Hepatocyte (in vitro differentiated cells): ENCODE measurements around the gene NUMA1. TPM values are rescaled to one million over a fixed set of nuclear protein-coding genes. Genes with fewer than 3 reads are reported as not detected.

ENCODE experiments used
- DNase-seq: peaks from one replicate; pipeline ENCODE4 v3.0.0-alpha.2; 2016; ENCODE audit warnings: low spot score
- H2AFZ ChIP-seq: fragments of 200-600 bp; sonication (generic); 2 replicates; pipeline ENCODE4 v1.6.0; 2016; ENCODE audit warnings: antibody characterized with exemption, mild to moderate bottlenecking
- H3K27ac ChIP-seq: fragments of 200-600 bp; sonication (generic); 2 replicates; pipeline ENCODE4 v1.5.1; 2016; ENCODE audit warnings: mild to moderate bottlenecking
- H3K27me3 ChIP-seq: fragments of 200-600 bp; sonication (generic); 2 replicates; pipeline ENCODE4 v1.6.1; 2016
- H3K36me3 ChIP-seq: fragments of 200-600 bp; sonication (generic); replicated peaks from 2 replicates; pipeline ENCODE4 v1.5.1; 2016; ENCODE audit warnings: low read depth; ENCODE audit not compliant: insufficient read depth
- H3K4me1 ChIP-seq: fragments of 200-600 bp; sonication (generic); 2 replicates; pipeline ENCODE4 v1.5.1; 2016; ENCODE audit warnings: mild to moderate bottlenecking, moderate library complexity; ENCODE audit not compliant: insufficient read depth
- H3K4me2 ChIP-seq: fragments of 200-600 bp; sonication (generic); 2 replicates; pipeline ENCODE4 v1.6.0; 2016
- H3K4me3 ChIP-seq: fragments of 200-600 bp; sonication (generic); 2 replicates; pipeline ENCODE4 v1.5.1; 2016; ENCODE audit warnings: mild to moderate bottlenecking
- H3K79me2 ChIP-seq: fragments of 200-600 bp; sonication (generic); 2 replicates; pipeline ENCODE4 v1.6.0; 2017; ENCODE audit warnings: mild to moderate bottlenecking
- H3K9me2 ChIP-seq: fragments of 200-600 bp; sonication (generic); replicated peaks from 2 replicates; pipeline ENCODE4 v1.6.0; 2017; ENCODE audit warnings: mild to moderate bottlenecking; ENCODE audit not compliant: insufficient read depth
- H3K9me3 ChIP-seq: fragments of 200-600 bp; sonication (generic); 2 replicates; pipeline ENCODE4 v1.5.1; 2016; ENCODE audit warnings: low read depth, mild to moderate bottlenecking
- H4K20me1 ChIP-seq: fragments of 200-600 bp; sonication (generic); 2 replicates; pipeline ENCODE4 v1.6.0; 2016; ENCODE audit warnings: mild to moderate bottlenecking; ENCODE audit not compliant: insufficient read depth, poor library complexity, severe bottlenecking
- CTCF ChIP-seq: fragments of 200-600 bp; sonication (generic); IDR thresholded peaks from 2 replicates; pipeline ENCODE4 v1.5.1; 2016; ENCODE audit warnings: antibody characterized with exemption, mild to moderate bottlenecking; ENCODE audit not compliant: poor library complexity
- EZH2 ChIP-seq: fragments of 200-600 bp; sonication (generic); IDR thresholded peaks from 2 replicates; pipeline ENCODE4 v1.6.1; 2016; ENCODE audit warnings: antibody characterized with exemption, mild to moderate bottlenecking, borderline replicate concordance
- EZH2phosphoT487 ChIP-seq: fragments of 200-600 bp; sonication (generic); IDR thresholded peaks from one replicate; pipeline ENCODE4 v1.6.1; 2018; ENCODE audit warnings: antibody characterized with exemption, mild to moderate bottlenecking, low read depth, moderate library complexity; ENCODE audit not compliant: unreplicated experiment, severe bottlenecking
- WGBS: methylation state at CpG from one replicate; pipeline ENCODE4 v1.1.6; 2016; ENCODE audit warnings: low lambda C conversion rate; ENCODE audit errors: missing lambda C conversion rate; 5-methylcytosine and 5-hydroxymethylcytosine counted together
- microRNA-seq: library from miRNA; unstranded; fragments of <30 nt; microRNA quantifications from one replicate; pipeline ENCODE4, GENCODE V29; 2017
- polyA plus RNA-seq: library from polyadenylated mRNA; unstranded; fragments of >200 nt; fragmentation: Nextera tagmentation; extraction: Ambion mirVana; gene quantifications from 2 replicates; pipeline ENCODE4 v1.2.1, GENCODE V29; 2016
- small RNA-seq: library from RNA; depleted of rRNA; stranded (forward); fragments of <200 nt; gene quantifications from one replicate; pipeline ENCODE3, GENCODE V24; 2014
- total RNA-seq: library from RNA; depleted of rRNA; stranded (reverse); fragments of >200 nt; gene quantifications from 2 replicates; pipeline ENCODE4 v1.2.3, GENCODE V29; 2014

The NUMA1 gene
- total and polyA plus RNA-seq, 2 experiments from 2014 or later: 103 to 140 TPM

- H3K9me3 ChIP-seq: no peaks in the 10 kb centered on the region
- peaks cover 14% of the 10 kb centered on the region for H3K79me2 ChIP-seq
- H3K27ac ChIP-seq: no peak overlapping the region
- no peaks in the 10 kb centered on the region for H4K20me1 ChIP-seq
- 96% methylated on average over 8 of the region's 8 CpGs for WGBS
- no peak for DNase-seq
- no peak overlapping the region for H2AFZ ChIP-seq
- H3K4me2 ChIP-seq: no peak overlapping the region
- no peaks in the 10 kb centered on the region for H3K36me3 ChIP-seq
- H3K27me3 ChIP-seq: no peaks in the 10 kb centered on the region
- TF ChIP-seq EZH2phosphoT487 (no peak), EZH2 (no peak), CTCF (no peak)
- H3K9me2 ChIP-seq: no peaks in the 10 kb centered on the region
- no peaks in the 10 kb centered on the region for H3K4me1 ChIP-seq
- no peak overlapping the region for H3K4me3 ChIP-seq
Measured at GRCh38 chr11:71963468-71963867, 116.9 kb downstream of the NUMA1 start.

GRCh38 chr11:71962428-71963038 is 117.8 kb downstream of the NUMA1 start:
- H4K20me1 ChIP-seq: no peaks in the 10 kb centered on the region
- no peak overlapping the region for H3K4me2 ChIP-seq
- H3K27ac ChIP-seq: peak overlapping the region; percentile 12
- no peaks in the 10 kb centered on the region for H3K9me3 ChIP-seq
- H3K36me3 ChIP-seq: no peaks in the 10 kb centered on the region
- no peaks in the 10 kb centered on the region for H3K4me1 ChIP-seq
- H3K27me3 ChIP-seq: no peaks in the 10 kb centered on the region
- DNase-seq: no peak
- no peak for TF ChIP-seq EZH2phosphoT487
- peaks cover 19% of the 10 kb centered on the region for H3K79me2 ChIP-seq
- WGBS: 90% methylated on average over 2 of the region's 2 CpGs
- H2AFZ ChIP-seq: no peak overlapping the region
- H3K9me2 ChIP-seq: no peaks in the 10 kb centered on the region
- H3K4me3 ChIP-seq: no peak overlapping the region

- no peaks in the 10 kb centered on the region for H3K4me1 ChIP-seq
- no peak overlapping the region for H2AFZ ChIP-seq
- no peaks in the 10 kb centered on the region for H3K9me3 ChIP-seq
- no peaks in the 10 kb centered on the region for H3K27me3 ChIP-seq
- no peak overlapping the region for H3K27ac ChIP-seq
- H3K4me3 ChIP-seq: no peak overlapping the region
- no peaks in the 10 kb centered on the region for H3K36me3 ChIP-seq
- 65% methylated on average over 3 of the region's 3 CpGs for WGBS
- no peaks in the 10 kb centered on the region for H4K20me1 ChIP-seq
- TF ChIP-seq CTCF (no peak), EZH2 (no peak), EZH2phosphoT487 (no peak)
- no peaks in the 10 kb centered on the region for H3K9me2 ChIP-seq
- H3K79me2 ChIP-seq: peaks cover 76% of the 10 kb centered on the region
- H3K4me2 ChIP-seq: no peak overlapping the region
- no peak for DNase-seq
Measured at GRCh38 chr11:71955898-71956456, 124.4 kb downstream of the NUMA1 start.

Small RNA genes within 50 kb of the gene (microRNA-seq; reads per million reads assigned to microRNA genes)
- not detected for gene MIR3165

Small RNA genes within 50 kb of the gene (small RNA-seq; reads per million reads assigned to genes)
- not detected for gene MIR3165
- not detected for gene RNU6-72P

Other genes with a start within 250 kb of the NUMA1 start
- gene DEFB108B, start 247.3 kb downstream of the NUMA1 start, total RNA-seq: not detected in 2 replicates
- gene DEFB108B, start 247.3 kb downstream of the NUMA1 start, polyA plus RNA-seq: not detected in 2 replicates
- not detected in 2 replicates for gene DEFB131B, start 202.1 kb downstream of the NUMA1 start, total RNA-seq
- not detected in 2 replicates for gene DEFB131B, start 202.1 kb downstream of the NUMA1 start, polyA plus RNA-seq
- gene XNDC1N, start 151.9 kb downstream of the NUMA1 start, total RNA-seq: 5.9 and 9.7 TPM in 2 replicates
- 1.6 and 7.1 TPM in 2 replicates for gene XNDC1N, start 151.9 kb downstream of the NUMA1 start, polyA plus RNA-seq
- gene RNF121, start 151.5 kb downstream of the NUMA1 start, total RNA-seq: 26.4 and 26.5 TPM in 2 replicates
- gene RNF121, start 151.5 kb downstream of the NUMA1 start, polyA plus RNA-seq: 29.4 and 38.1 TPM in 2 replicates
- gene IL18BP, start 81.6 kb downstream of the NUMA1 start, total RNA-seq: 2.4 and 2.8 TPM in 2 replicates
- 2.2 and 2.6 TPM in 2 replicates for gene IL18BP, start 81.6 kb downstream of the NUMA1 start, polyA plus RNA-seq
- gene LRRC51, start 308 bp upstream of the NUMA1 start, total RNA-seq: 2.1 and 4.5 TPM in 2 replicates
- 3.7 and 7.8 TPM in 2 replicates for gene LRRC51, start 308 bp upstream of the NUMA1 start, polyA plus RNA-seq
- gene LAMTOR1, start 22.8 kb upstream of the NUMA1 start, total RNA-seq: 109 and 147 TPM in 2 replicates
- gene LAMTOR1, start 22.8 kb upstream of the NUMA1 start, polyA plus RNA-seq: 164 and 181 TPM in 2 replicates
- not detected in 2 replicates for gene TOMT, start 25.4 kb upstream of the NUMA1 start, total RNA-seq
- not detected in 2 replicates for gene TOMT, start 25.4 kb upstream of the NUMA1 start, polyA plus RNA-seq
- 17.6 and 21.6 TPM in 2 replicates for gene ANAPC15, start 32.2 kb upstream of the NUMA1 start, total RNA-seq
- gene ANAPC15, start 32.2 kb upstream of the NUMA1 start, polyA plus RNA-seq: 42.5 and 43.7 TPM in 2 replicates
- not detected in 2 replicates for gene FOLR3, start 55.2 kb upstream of the NUMA1 start, total RNA-seq
- gene FOLR3, start 55.2 kb upstream of the NUMA1 start, polyA plus RNA-seq: not detected in 2 replicates
- gene FOLR1, start 111.6 kb upstream of the NUMA1 start, total RNA-seq: 19.9 and 21.6 TPM in 2 replicates
- gene FOLR1, start 111.6 kb upstream of the NUMA1 start, polyA plus RNA-seq: 13.4 and 26.8 TPM in 2 replicates
- gene FOLR2, start 136.3 kb upstream of the NUMA1 start, total RNA-seq: 0.48 and 4.3 TPM in 2 replicates
- 1.2 and 5.5 TPM in 2 replicates for gene FOLR2, start 136.3 kb upstream of the NUMA1 start, polyA plus RNA-seq
- gene INPPL1, start 144.2 kb upstream of the NUMA1 start, total RNA-seq: 47.8 and 74.8 TPM in 2 replicates
- gene INPPL1, start 144.2 kb upstream of the NUMA1 start, polyA plus RNA-seq: 99.4 and 140 TPM in 2 replicates
- 0.48 TPM in 1 of 2 replicates, not detected in the other for gene PHOX2A, start 163.6 kb upstream of the NUMA1 start, total RNA-seq
- gene PHOX2A, start 163.6 kb upstream of the NUMA1 start, polyA plus RNA-seq: not detected in 2 replicates